Measurements from ENCODE around the gene CFDP1. TPM values are rescaled to one million over a fixed set of nuclear protein-coding genes. Genes with fewer than 3 reads are reported as not detected.

The CFDP1 gene
- total and polyA plus RNA-seq, 2 of the 13 experiments (the other 11 are each of a cell fraction or from before 2014, with no cell fraction given), result 78.6 to 153 TPM

GRCh38 chr16:75306099-75306762, 127.1 kb downstream of the CFDP1 start (continued):
- 0 out of 2 replicates have a peak, but pooled peaks have one; percentile 36 for TF ChIP-seq ZBTB26 (CRISPR knock-in tag; IDR thresholded peaks at IDR 0.05; ENCODE audit: borderline replicate concordance)
- TF ChIP-seq SKI (IDR thresholded peaks at IDR 0.05; ENCODE audit: partially characterized antibody), result peak; percentile 68
- TF ChIP-seq GABPB1 (CRISPR knock-in tag; IDR thresholded peaks at IDR 0.05), result 0 out of 2 replicates have a peak, but pooled peaks have one; percentile 35
- TF ChIP-seq KDM4B (CRISPR knock-in tag; IDR thresholded peaks at IDR 0.05), result peak; percentile 84; the same call in 1 of the 2 replicates
- 0 out of 2 replicates have a peak, but pooled peaks have one; percentile 28 for TF ChIP-seq SIX4 (CRISPR knock-in tag; IDR thresholded peaks at IDR 0.05)
- TF ChIP-seq TAF1 (CRISPR knock-in tag; IDR thresholded peaks at IDR 0.05), result peak; percentile 66
- TF ChIP-seq ARID5B (CRISPR knock-in tag; IDR thresholded peaks at IDR 0.05), result peak; percentile 93
- no peak for TF ChIP-seq KAT2B (IDR thresholded peaks at IDR 0.05; ENCODE audit: borderline replicate concordance, low read depth, low read length)
- TF ChIP-seq ZNF34 (CRISPR knock-in tag; IDR thresholded peaks at IDR 0.05; ENCODE audit: borderline replicate concordance), result 0 out of 2 replicates have a peak, but pooled peaks have one; percentile 3
- 0 out of 2 replicates have a peak, but pooled peaks have one; percentile 49 for TF ChIP-seq KLF12 (CRISPR knock-in tag; IDR thresholded peaks at IDR 0.05; ENCODE audit: borderline replicate concordance)
- 0 out of 2 replicates have a peak, but pooled peaks have one; percentile 25 for TF ChIP-seq TMF1 (CRISPR knock-in tag; IDR thresholded peaks at IDR 0.05; ENCODE audit: low read depth)
- TF ChIP-seq DPF2 (CRISPR knock-in tag; IDR thresholded peaks at IDR 0.05; ENCODE audit: borderline replicate concordance, low read depth), result peak; percentile 81
- TF ChIP-seq ZNF747 (CRISPR knock-in tag; IDR thresholded peaks at IDR 0.05; ENCODE audit: borderline replicate concordance), result 0 out of 2 replicates have a peak, but pooled peaks have one; percentile 46
- peak; percentile 72 for TF ChIP-seq HOXA3 (CRISPR knock-in tag; IDR thresholded peaks at IDR 0.05)
- TF ChIP-seq ZNF44 (CRISPR knock-in tag; IDR thresholded peaks at IDR 0.05), result no peak
- TF ChIP-seq BHLHE40 (IDR thresholded peaks at IDR 0.05; ENCODE audit: low read length), result no peak
- TF ChIP-seq CENPT (CRISPR knock-in tag; IDR thresholded peaks at IDR 0.05; ENCODE audit: low read depth), result no peak
- no peak for TF ChIP-seq ZBTB14 (CRISPR knock-in tag; IDR thresholded peaks at IDR 0.05)
- no peak for TF ChIP-seq ZNF253 (CRISPR knock-in tag; IDR thresholded peaks at IDR 0.05; ENCODE audit: borderline replicate concordance)
- peak; percentile 69; the same call in 1 of the 2 replicates for TF ChIP-seq GATA4 (IDR thresholded peaks at IDR 0.05; ENCODE audit: borderline replicate concordance, low read depth)
- 0 out of 2 replicates have a peak, but pooled peaks have one; percentile 0 for TF ChIP-seq ZNF468 (CRISPR knock-in tag; IDR thresholded peaks at IDR 0.05)
- TF ChIP-seq POLR2G (IDR thresholded peaks at IDR 0.05; ENCODE audit: low read depth, low read length), result peak; percentile 88
- peak; percentile 94 for TF ChIP-seq SALL1 (CRISPR knock-in tag; IDR thresholded peaks at IDR 0.05)
- no peak for TF ChIP-seq NFIB (CRISPR knock-in tag; IDR thresholded peaks at IDR 0.05; ENCODE audit: borderline replicate concordance)
- peak; percentile 48; the same call in 1 of the 2 replicates for TF ChIP-seq THAP11 (CRISPR knock-in tag; IDR thresholded peaks at IDR 0.05)

Measured in HepG2 (cell line).